Fibroblast of peridontal ligament (primary cell): Measurements from ENCODE around the gene APCDD1L.
A peak's percentile ranks its signal among the peaks of the same experiment; 100 is the strongest.

ENCODE experiments used
- DNase-seq: peaks from one replicate; pipeline ENCODE4 v3.0.0-alpha.2; 2010; ENCODE audit errors: extremely low read depth

Gene APCDD1L

GRCh38 chr20:58515233-58516212, at the start of gene APCDD1L:
TSS of gene APCDD1L (minus strand) at chr20:58515399. CDS start at chr20:58514707, 692 bp downstream.
- peak; percentile 68 for DNase-seq

GRCh38 chr20:58559368-58559729, 44.1 kb upstream of the APCDD1L start:
- DNase-seq = no peak

- DNase-seq = no peak
Measured at GRCh38 chr20:58558486-58559367, 43.5 kb upstream of the APCDD1L start.

GRCh38 chr20:58557733-58558342, 42.6 kb upstream of the APCDD1L start:
- DNase-seq = peak; percentile 23

- no peak for DNase-seq
Measured at GRCh38 chr20:58556961-58557360, 41.8 kb upstream of the APCDD1L start.

GRCh38 chr20:58555078-58555765, 40.0 kb upstream of the APCDD1L start:
- DNase-seq = peak; percentile 87

- no peak for DNase-seq
Measured at GRCh38 chr20:58554541-58554940, 39.3 kb upstream of the APCDD1L start.

GRCh38 chr20:58553841-58554240, 38.6 kb upstream of the APCDD1L start:
- peak; percentile 95 for DNase-seq

GRCh38 chr20:58553166-58553696, 38.0 kb upstream of the APCDD1L start:
- DNase-seq = no peak

GRCh38 chr20:58552366-58552934, 37.3 kb upstream of the APCDD1L start:
- no peak for DNase-seq

- DNase-seq = no peak
Measured at GRCh38 chr20:58551631-58552030, 36.4 kb upstream of the APCDD1L start.

- DNase-seq = peak; percentile 81
Measured at GRCh38 chr20:58550275-58551059, 35.3 kb upstream of the APCDD1L start.

GRCh38 chr20:58549231-58550209, 34.3 kb upstream of the APCDD1L start:
- DNase-seq = no peak

GRCh38 chr20:58547623-58548475, 32.6 kb upstream of the APCDD1L start:
- DNase-seq = peak; percentile 34

- no peak for DNase-seq
Measured at GRCh38 chr20:58546756-58547622, 31.8 kb upstream of the APCDD1L start.

- no peak for DNase-seq
Measured at GRCh38 chr20:58546416-58546711, 31.2 kb upstream of the APCDD1L start.
